NOMO-1 (cell line): ENCODE results near the gene SLC7A1.

Experiments used
- DNase-seq, 2 experiments: peaks; one replicate each; lab custom pipeline; 2025; ENCODE audit not compliant: unreplicated experiment in 2 of 2; lab: John Stamatoyannopoulos, UW

SLC7A1 gene

DNA sequence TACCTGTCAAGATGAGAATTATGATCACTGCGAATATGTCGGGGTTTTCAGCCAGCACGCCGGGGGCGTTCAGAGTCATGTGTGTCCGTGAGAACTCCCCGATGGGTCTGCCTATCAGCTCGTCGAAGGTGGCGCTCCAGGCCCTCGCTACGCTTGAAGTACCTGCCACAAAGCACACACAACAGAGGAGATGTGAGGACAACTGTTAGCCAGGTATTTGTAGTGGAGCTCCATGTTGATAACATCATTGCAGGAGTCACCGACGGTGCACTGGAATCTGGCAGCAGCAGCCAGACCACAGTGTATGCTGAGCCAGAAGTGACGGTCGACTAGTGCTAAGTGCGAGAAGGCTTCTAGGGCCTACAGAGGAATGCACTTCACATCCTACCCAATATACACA, 62.7 kb downstream of the SLC7A1 start:
- no peak for DNase-seq

DNA sequence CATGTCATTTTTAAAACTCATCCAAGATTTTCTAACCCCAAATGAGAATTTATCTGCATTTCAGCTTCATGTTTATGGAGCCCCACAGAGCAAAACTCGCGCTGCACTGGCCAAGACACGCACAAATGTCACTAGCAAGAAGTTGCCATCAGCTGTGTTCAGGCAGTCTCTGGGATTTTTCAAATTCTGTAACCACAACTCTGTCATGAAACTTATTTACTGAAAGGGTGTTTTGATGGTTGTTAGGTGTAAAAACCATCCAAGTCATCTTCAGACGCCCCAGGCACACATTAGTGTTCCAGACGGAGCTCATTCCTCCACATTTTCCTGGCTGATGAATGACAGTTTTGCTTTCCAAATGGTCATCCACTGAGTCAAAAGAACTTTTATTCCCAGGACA, 63.4 kb downstream of the SLC7A1 start:
- DNase-seq, result no peak

DNA sequence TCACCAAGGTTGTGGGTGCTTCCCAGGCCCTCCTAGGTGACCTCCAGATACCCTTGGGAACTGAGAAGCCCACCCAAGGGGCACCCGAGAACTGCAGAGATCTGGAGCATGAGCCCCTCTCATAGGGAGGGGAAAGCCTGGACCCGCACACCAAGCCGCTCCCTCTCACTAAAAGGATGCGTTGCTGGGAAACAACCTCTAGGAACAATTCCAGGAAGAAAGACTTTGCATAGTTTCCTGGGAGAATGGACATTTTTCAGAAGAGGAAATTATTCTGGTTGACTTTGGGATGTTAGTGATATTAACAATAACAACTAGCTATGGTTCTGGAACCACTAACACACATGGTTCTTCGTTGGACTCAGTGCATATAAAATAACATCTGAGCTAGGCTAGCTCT, 64.6 kb downstream of the SLC7A1 start:
- DNase-seq, result no peak

DNA sequence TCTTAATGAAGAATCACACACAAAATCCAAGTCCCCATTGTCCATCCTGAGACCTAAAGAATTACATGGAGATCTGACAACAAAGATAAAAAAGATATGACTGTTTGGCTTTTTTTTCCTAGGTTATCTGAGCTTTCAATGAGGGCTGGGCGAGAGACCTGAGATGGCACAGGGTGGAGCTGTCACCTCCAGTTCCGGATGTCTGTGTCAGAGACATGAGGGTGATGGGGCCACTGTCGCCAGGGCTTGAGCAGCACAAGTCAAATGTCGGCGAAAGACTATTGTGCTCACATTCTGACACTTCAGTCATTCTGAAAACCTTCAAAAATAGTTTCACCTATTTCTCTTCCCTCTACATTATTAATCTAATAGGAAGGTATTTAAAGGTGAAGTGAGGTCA, 65.7 kb downstream of the SLC7A1 start:
- no peak for DNase-seq

DNA sequence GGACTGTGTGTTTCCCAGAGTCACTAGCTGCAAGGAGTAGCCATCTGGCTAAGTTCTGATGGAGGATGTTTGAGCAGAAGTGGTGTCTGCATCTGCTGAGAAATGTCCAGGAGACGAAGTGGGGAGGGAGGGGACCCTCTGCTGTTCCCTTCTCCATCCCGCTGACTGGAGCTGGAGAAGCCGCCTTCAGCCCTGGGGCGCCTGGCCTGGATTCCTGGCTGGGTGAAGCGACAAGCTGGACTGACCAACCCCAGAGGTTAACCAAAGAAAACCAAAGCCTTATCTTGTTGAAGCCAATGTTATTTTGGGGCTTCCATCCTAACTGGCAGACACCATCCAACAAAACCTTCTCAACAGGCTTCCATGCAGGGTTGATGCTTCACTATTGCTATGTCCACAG, 67.6 kb downstream of the SLC7A1 start:
- DNase-seq, result no peak

DNA sequence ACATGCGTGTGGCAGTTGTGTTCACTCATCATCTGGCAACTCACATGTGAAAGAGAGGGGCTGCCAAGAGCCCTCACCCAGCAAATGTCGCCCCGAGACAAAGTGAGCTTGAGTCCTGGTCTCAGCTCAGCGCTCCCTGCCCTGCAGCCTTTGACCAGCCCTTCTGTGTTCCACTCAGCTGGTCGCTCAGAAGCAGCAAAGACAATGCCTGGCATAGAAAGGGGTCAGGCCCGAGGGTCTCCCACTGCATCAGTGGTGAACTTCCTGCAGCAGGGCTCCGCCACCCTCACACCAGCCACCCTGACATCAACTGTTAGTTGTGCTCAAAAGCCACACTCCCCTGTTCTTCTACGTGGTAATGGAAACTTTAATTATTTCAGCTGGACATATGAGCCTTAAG, 68.0 kb downstream of the SLC7A1 start:
- no peak for DNase-seq

DNA sequence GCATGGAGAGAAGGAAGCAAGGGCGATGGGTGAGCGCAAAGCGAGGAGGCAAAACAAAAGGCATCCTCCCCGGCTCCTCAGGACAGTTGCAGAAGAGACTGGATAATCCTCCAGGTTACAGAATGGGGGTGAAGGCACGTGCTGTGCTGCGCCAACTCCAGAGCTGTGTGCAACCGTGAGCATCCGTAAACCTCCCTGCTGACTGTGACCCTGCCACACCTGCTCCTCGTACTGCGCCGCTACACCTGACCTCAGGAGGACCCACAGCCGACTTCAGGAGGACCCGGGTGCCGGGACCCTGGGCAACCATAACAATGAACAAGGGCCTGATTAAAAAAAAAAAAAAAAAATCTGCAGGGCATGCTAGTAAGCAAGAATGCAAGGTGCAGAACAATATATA, 68.7 kb downstream of the SLC7A1 start:
- DNase-seq, result no peak

DNA sequence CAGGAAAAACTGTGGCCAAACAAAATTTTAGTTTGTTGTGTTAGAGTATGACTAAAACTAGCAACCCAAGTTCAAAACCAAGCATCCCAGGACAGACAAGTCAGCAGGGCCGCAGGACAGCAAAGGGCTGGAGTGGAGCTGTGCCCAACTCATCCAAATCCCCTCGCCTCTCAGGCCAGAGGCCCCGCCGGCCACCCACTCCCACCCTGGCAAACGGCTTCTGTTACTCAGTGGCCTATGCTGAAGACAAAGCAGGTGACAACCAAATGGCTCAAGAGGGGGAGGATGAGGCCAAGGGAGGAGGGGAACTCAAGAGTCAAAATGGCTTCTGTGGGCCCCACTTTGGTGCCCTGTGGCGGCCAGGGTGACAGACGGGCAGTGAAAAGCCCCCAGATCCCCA, 69.7 kb downstream of the SLC7A1 start:
- DNase-seq, result no peak

DNA sequence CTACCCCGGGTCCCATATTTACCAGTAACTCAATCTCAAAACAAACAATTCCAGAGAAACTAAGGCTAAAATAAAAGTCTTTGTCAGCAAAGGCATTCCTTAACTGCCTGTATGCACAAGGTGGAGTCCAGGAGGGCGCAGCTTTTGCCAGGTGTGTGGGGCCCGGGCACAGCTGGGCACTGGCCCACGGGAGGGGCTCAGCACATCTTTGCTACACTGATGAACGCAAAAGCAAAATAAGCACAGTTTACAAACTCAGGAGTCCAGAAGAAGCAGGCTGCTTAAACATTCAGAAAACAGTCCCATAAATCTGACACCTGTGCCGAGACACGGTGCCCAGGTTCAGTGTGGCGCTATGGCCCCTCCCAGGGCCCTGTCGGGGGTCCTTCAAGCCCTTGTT, 70.8 kb downstream of the SLC7A1 start:
- DNase-seq, result no peak

DNA sequence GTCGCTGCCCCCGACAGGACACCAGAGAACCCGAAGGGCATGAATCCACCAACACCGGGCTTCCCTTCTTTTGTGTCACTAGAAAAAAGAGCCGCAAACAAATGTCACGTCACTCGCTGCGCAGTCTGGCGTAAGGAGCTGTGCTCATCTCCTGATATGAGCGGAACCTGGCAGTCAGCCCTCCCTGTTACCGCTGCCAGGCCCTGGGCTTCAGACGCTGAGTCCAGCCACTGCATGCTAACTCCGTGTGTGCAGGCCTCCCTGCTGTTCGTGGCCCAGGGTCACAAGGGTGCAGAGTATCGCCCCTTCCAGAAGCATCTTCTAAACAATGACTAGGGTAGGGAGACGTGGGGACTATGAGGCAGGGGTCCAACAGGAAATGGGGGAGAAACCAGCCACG, 71.3 kb downstream of the SLC7A1 start:
- no peak for DNase-seq

DNA sequence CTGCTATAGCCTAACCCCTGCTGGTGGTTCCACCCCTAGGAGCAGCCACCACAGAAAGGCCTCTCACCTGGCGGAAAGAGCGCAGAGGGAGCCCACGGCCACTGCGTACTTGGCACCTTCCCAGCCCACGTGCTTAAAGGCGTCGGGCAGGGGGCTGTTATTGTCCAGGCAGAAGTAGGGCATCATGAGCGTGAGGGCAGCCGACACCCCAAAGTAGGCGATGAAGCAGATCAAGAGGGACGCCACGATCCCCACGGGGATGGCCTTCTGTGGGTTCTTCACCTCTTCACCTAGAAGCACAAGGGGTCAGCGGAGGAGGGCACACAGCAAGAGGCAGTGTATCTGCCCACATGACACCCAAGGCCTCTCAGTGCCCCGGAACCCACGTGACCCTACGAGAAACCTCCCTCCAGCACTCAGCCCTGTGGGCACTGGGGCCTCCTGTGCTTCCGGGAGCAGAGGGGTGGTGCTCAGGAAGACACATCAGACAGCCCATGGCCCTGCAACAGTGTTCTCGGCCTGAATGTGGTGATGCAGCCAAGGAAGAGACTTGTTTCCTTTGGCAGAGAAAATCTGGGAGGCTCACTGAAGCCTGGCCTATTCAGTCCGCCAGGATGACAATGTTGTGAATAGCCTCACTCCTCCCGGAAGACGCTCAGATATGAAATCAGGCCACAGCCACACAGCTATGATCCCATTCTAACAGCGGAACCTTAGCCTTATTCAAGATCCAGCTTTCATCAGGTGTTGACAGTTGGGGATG, 72.1 kb downstream of the SLC7A1 start:
- DNase-seq, result no peak

DNA sequence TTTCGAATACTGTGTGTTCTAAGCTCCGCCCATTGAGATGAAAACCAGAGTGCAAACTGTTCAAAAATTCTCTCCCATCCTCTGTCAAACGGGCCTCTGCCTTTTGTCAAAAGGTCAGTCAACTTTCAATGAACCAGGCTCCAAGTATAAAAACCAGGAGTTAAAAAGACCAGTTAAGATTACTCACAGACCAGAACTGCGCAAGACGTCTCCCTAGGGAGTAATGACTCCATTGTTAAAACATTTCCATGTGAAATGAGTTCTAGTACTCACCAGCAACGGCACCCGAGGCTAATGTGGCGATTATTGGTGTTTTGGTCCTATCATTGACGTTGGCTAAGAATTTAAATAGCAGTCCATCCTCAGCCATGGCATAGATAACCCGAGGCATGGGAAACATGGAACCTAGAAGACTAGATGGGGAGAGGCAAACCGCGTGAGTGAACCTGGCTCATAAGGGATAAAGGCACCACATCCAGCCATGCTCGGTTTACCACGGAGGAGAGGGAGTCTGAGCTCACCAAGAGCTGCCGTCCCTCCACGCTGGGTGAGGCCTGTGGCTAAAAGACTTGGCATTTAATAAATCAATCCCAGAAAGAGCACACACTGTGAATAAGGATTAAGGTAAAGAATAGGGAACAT, 73.3 kb downstream of the SLC7A1 start:
- no peak for DNase-seq

DNA sequence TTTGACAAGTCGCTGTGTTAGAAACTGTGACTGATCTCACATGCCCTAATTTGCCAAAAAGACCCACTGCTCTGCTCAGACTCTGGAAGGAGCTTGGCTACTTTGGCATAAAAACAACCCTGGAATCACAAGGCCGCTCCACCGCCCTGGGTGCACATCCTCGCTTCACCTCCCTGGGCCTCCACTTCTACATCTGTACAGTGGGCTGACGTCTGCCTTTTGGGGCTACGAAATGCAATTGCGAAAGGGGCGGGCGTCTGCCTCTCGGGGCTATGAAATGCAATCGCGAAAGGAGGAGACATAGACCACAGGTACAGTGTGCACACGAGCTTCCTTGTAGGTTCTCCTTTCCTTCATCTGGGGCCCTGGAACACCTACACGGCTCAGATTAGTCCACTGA, 74.2 kb downstream of the SLC7A1 start:
- no peak for DNase-seq

DNA sequence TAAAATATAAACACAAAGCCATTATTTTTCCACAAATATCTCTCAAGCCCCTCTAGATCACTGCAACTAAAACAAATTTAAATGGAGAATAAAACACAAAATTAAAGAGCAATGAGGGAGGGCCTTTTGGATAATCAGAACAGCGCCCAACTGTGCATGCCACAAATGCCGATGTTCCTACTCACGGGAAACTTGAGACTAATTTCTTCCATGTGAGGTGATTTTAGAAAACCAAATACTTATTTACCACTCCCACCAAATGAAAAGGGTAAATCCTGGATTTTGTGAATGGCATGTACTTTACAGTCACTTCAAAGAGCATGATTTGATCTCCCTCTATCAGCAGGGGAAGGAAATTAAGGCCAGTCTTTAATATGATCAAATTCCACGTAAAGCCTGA, 74.8 kb downstream of the SLC7A1 start:
- no peak for DNase-seq

DNA sequence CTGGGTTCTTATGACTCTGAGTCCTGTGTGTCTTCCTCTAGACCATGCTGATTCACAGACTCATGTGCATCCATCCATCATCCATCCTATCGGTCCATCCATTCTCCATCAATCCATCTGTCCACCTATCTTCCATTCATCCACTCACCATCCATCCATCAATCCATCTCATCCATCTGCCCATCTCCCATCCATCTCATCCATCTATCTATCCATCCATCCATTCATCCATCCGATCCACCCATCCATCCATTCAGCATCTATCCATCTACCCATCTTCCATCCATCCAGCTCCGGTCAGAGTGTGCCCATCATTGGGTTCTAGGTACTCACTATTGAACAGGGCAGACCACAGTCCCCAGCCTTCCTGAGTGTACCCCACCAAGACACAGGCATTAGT, 75.6 kb downstream of the SLC7A1 start:
- DNase-seq, result no peak

DNA sequence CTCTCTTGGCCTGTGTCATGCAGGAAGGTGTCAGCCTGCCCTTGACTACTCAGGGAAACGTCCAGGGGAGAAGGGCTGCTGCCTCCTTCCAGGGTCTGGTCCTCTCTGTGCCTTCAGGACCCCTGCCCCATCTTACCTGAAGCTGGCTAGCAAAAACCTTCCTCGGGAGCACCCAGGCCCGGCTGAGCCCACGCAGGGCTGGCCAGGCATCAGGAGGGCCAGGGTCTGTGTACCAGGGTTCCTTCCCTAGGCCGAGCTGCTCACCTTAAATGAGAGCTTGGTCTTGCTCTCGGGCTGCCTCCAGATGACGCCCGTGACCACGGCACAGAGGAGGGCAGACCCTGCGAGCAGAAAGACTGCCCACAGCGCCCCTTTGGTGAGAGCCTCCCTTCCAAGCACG, 78.6 kb downstream of the SLC7A1 start:
- DNase-seq, result no peak

DNA sequence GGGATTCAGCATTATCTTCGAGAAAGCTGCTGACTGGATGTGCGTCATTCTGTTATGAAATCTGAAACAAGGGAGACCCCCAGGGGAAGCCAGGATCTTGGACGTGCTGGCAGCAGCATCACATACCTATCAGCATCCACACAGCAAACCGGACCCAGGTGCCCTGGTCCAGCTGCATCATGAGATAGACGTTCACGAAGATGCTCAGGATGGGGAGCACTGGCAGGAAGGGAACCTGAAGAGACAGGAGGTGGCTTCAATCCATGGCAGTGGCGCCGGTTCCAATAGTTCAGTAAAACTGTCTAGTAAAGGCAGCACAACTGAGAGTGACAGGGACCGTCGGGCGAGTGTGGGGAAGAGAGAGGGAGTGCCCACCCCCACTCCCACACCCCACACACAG, 79.5 kb downstream of the SLC7A1 start:
- no peak for DNase-seq

DNA sequence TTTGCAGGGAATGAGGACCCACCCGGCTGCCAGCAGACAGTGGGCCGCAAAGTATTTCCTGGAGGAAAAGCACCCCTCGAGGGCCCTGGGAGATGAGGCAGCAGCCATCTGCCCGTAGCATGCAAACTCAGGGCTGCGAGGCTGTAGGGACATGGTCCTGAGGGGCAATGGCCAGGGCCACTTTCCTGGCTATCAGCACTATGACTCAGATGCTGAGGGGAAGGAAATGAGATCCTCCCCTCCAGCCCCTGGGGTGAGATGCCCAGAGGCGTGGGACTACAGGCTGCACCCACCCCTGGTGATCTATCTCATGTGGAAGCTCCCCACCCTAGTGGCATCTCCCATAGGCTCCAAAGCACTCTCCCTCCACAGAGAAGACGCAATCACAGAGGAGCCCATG, 80.1 kb downstream of the SLC7A1 start:
- no peak for DNase-seq

DNA sequence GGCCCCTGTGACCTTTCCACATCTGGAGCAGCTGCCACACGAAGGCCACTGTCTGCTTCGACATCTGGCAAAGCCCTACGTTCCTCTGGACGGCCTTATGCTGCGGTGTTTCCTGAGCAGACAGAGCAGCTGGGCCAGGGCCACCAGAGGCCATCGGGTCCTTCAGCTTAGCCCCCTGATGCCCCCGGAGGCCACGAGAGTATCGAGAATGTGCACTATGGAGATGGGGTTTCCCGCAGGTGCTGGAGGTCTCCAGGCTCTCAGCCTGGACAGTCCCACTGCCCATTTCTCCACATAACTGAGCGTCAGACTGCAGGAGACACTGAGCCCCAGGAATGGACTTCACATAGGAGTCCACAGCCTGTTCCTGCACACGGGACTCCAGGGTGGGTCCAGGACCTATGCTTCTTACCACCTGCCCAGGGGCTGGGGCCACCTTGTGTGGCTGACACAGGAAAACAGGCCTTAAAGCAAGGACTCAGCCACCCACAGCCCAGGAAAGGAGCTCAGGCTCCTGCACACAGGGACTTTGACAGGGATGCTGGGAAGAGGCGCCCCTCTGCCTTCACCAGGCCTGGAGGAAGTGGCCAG, 80.7 kb downstream of the SLC7A1 start:
- no peak for DNase-seq

DNA sequence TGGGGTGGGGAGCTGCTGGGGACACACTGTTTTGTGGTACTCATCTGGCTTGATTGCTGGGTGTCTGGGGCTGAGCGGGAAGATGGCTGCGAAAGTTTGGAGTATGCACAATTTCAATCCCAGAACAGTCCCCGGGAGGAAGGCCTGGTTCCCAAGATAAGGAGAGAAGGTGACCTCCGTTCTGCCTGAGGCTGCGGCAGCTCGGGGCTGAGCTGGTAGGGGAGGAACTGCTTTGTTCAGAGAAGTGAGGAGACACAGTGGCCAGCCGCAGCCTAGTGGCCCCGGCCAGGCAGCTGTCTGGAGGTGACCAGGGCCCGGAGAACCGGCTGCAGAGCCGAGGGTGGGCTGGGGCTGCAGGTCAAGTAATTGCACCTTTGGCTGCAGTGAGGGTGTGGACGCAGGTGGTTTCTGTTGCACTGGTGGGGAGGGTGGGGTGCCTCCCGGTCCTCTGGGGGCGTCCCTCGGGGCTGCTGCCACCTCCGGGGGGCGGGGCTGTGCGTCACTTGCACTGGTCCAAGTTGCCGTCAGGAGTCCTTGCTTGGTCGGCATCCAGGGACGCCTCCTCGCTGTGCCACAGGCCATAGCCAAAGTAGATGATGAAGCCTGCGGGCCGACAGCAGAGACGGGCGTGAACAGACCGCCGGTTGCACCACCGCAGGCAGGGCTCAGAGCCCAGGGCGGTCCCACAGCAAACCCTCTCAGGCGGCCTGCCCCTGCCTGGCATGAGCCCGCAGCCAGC, 81.3 kb downstream of the SLC7A1 start:
- no peak for DNase-seq
